BJ (cell line): ENCODE data around the gene ANKRD34A. TPM values are rescaled to one million over a fixed set of nuclear protein-coding genes. Genes with fewer than 3 reads are reported as not detected.

Source experiments
- CTCF ChIA-PET: fragments of 350-600 bp; formaldehyde crosslinking; extraction: SDS; loops from one replicate; lab custom pipeline; 2021; ENCODE audit warnings: antibody characterized with exemption, inconsistent platforms; lab: Yijun Ruan, JAX
- POLR2A ChIA-PET: fragments of 300-600 bp; sonication (Branson Sonifier 250); formaldehyde crosslinking; extraction: SDS; loops from one replicate; lab custom pipeline; 2021; ENCODE audit warnings: antibody characterized with exemption; lab: Charles Lee
- DNase-seq: peaks from one replicate; pipeline ENCODE4 v3.0.0-alpha.2; 2011; ENCODE audit warnings: low read depth
- H3K27me3 ChIP-seq: 2 replicates; pipeline ENCODE4 v1.6.0; 2011; ENCODE audit warnings: low read length; ENCODE audit not compliant: control insufficient read depth, insufficient read depth
- H3K36me3 ChIP-seq: 2 replicates; pipeline ENCODE4 v1.5.1; 2011; ENCODE audit warnings: low read length; ENCODE audit not compliant: control insufficient read depth, insufficient read depth
- H3K4me3 ChIP-seq: 2 replicates; pipeline ENCODE4 v1.5.1; 2011; ENCODE audit warnings: low read depth, mild to moderate bottlenecking, control low read depth, low read length
- polyA plus RNA-seq: library from polyadenylated mRNA; depleted of rRNA; stranded (reverse); fragments of >200 nt; gene quantifications from 2 replicates; pipeline ENCODE4 v1.2.3, GENCODE V29; 2011
- TF ChIP-seq, protein P1 (sequence below): IDR thresholded peaks from 2 replicates; pipeline ENCODE4 v1.5.1; 2011; ENCODE audit warnings: low read depth, mild to moderate bottlenecking, control low read depth, inconsistent platforms, low read length, moderate library complexity; ENCODE audit not compliant: insufficient read depth

ANKRD34A gene
- polyA plus RNA-seq, 1 experiment: 1.3 TPM

DNA sequence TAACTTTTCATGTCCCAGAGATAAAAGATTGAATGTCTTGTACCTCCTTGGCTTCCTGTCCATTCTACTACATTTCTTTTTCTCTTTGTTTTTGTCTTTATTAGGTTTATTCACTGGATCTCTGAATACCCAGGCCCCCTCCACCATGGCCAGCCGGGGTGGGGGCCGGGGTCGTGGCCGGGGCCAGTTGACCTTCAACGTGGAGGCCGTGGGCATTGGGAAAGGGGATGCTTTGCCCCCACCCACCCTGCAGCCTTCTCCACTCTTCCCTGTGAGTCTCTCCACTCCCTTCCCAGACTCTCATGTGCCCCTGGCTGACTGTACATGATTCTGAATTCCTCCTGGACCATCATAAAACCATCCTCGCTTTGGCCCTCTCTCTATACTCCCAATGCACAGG lies 10.3 kb upstream of the ANKRD34A start:
- TF ChIP-seq, protein P1, sequence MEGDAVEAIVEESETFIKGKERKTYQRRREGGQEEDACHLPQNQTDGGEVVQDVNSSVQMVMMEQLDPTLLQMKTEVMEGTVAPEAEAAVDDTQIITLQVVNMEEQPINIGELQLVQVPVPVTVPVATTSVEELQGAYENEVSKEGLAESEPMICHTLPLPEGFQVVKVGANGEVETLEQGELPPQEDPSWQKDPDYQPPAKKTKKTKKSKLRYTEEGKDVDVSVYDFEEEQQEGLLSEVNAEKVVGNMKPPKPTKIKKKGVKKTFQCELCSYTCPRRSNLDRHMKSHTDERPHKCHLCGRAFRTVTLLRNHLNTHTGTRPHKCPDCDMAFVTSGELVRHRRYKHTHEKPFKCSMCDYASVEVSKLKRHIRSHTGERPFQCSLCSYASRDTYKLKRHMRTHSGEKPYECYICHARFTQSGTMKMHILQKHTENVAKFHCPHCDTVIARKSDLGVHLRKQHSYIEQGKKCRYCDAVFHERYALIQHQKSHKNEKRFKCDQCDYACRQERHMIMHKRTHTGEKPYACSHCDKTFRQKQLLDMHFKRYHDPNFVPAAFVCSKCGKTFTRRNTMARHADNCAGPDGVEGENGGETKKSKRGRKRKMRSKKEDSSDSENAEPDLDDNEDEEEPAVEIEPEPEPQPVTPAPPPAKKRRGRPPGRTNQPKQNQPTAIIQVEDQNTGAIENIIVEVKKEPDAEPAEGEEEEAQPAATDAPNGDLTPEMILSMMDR: no peak
- H3K4me3 ChIP-seq: no peak overlapping the region
- no peaks in the 10 kb centered on the region for H3K36me3 ChIP-seq
- no peak for DNase-seq
- no peaks in the 10 kb centered on the region for H3K27me3 ChIP-seq
- CTCF ChIA-PET: interaction anchor here (0.9 to 7.2 kb wide), 4 partner anchors 18 to 127 kb away, joined by 3 to 171 read pairs (median 72); partner anchors contain the start of genes NUDT17 and TXNIP
- POLR2A ChIA-PET: interaction anchor here (0.6 kb wide), 1 partner anchor 402 kb away, joined by 3 read pairs; no protein-coding TSS in a partner anchor

DNA sequence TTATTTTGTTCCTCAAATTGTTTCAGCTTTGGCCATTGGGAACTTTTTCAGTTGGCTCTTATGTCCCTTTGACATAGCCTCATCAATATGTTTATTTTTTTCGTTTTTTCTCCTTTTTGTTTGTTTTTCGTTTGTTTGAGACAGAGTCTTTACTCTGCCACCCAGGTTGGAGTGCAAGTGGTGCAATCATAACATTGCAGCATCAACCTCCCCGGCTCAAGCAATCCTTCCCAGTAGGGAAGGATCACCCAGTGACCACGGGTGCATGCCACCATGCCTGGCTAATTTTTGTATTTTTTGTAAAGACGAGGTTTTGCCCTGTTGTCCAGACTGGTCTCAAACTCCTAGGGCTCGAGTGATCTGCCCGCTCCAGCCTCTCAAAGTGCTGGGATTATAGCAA lies 8.2 kb upstream of the ANKRD34A start:
- TF ChIP-seq, protein P1: no peak
- H3K4me3 ChIP-seq: no peak overlapping the region
- ChIA-PET CTCF (interaction anchor here (0.7 to 0.9 kb wide), 2 partner anchors 36 to 66 kb away, joined by 3 to 4 read pairs; no protein-coding TSS in a partner anchor), POLR2A (interaction anchor here (0.6 kb wide), 1 partner anchor 29 kb away, joined by 3 read pairs; no protein-coding TSS in a partner anchor)
- no peak for DNase-seq
- no peaks in the 10 kb centered on the region for H3K36me3 ChIP-seq
- no peaks in the 10 kb centered on the region for H3K27me3 ChIP-seq

DNA sequence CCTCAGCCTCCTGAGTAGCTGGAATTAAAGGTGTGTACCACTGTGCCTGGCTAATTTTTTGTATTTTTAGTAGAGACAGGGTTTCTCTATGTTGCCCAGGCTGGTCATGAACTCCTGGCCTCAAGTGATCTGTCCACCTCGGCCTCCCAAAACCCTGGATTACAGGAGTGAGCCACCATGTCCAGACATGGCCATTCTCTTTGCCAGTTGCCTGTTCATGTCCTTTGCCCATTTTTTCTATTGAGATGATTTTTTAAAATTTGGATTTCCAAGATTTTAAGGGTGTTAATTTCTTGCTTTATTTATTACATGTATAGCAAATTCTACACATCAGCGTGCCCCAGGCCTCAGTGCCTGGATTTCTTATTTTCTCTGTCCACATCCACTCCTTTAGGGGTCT lies 2.9 kb upstream of the ANKRD34A start:
- no peak overlapping the region for H3K4me3 ChIP-seq
- H3K36me3 ChIP-seq: no peaks in the 10 kb centered on the region
- no peak for DNase-seq
- CTCF ChIA-PET: interaction anchor here (0.9 to 2.2 kb wide), 3 partner anchors 9 to 75 kb away, joined by 4 to 7 read pairs (median 6); partner anchors contain the start of gene RBM8A
- TF ChIP-seq, protein P1: no peak
- POLR2A ChIA-PET: no interaction called here
- H3K27me3 ChIP-seq: no peaks in the 10 kb centered on the region

DNA sequence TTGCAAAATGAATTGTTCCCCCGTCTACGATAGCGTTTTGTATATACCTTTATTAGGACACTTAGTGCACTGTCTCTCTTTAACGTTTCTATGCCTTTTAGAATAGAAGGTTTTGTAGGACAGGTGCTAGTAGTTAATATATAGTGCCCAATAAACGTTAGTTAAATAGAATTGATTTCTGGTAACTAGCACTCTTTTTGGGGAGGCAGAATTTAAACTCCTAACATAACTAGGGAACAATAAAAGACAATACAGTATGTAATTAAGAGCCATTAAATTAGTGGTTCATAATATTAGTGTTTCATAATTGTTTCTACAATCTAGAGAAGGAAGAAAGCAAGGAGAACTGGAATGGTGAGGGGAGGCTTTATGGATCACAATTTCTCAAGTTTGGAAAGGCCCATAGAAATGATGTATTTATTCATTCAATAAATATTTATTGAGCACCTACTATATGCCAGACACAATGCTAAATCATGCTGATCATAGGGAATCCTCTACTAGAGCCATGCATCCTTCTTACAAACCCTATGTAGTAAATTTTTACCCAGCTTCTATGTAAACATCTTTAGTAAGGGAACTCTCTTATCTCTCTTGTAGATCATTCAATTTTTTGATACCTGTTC lies 857 bp upstream of the ANKRD34A start:
- CTCF ChIA-PET: interaction anchor here (0.8 to 3.4 kb wide), 8 partner anchors 12 to 120 kb away, joined by 3 to 32 read pairs (median 5); partner anchors contain the start of genes ANKRD35, NUDT17, PIAS3 and RBM8A
- peak overlapping the region; percentile 76 for H3K4me3 ChIP-seq
- H3K27me3 ChIP-seq: no peaks in the 10 kb centered on the region
- TF ChIP-seq, protein P1: no peak
- no peaks in the 10 kb centered on the region for H3K36me3 ChIP-seq
- POLR2A ChIA-PET: interaction anchor here (0.6 kb wide), 1 partner anchor 12 kb away, joined by 5 read pairs; no protein-coding TSS in a partner anchor
- no peak for DNase-seq

DNA sequence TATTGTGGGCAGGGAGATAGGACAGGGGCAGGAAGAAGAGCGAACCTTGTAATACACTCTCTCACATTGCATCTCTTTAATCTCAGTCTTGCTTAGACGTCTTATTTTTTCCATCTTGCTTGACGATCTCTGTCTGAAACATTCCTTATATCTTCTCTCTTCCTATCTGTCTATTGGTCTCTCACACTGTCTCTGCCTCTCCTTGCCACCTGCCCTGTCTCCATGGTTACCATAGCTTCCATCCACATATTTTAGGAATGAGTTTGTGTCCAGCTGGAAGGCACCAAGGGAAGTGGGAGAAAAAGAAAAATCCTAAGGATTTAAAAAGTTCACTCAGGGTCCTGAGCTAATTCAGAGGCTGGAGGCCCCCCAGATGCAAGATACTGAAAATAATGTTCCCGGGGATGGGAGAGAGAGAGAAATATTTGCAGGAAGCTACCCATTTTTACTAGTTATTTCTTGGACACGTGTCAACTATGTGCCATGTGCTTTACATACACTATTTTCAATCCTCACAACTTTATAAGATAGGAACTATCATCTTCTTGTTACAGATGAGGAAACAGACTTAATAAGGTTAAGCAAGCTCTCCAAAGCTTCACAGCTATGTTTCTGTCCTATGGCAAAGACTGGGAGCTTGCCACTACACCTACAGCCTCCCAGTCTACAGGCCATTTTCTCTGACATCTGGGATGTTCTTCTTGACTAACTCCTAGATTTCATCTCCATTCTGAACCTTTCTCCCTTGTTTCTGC lies 933 bp downstream of the ANKRD34A start:
- H3K27me3 ChIP-seq: no peaks in the 10 kb centered on the region
- TF ChIP-seq, protein P1: no peak
- no peaks in the 10 kb centered on the region for H3K36me3 ChIP-seq
- H3K4me3 ChIP-seq: peak overlapping the region; percentile 76
- CTCF ChIA-PET: interaction anchor here (1.2 to 3.4 kb wide), 10 partner anchors 14 to 118 kb away, joined by 3 to 32 read pairs (median 7); partner anchors contain the start of genes NUDT17 and RBM8A
- POLR2A ChIA-PET: interaction anchor here (0.7 kb wide), 1 partner anchor 36 kb away, joined by 3 read pairs; the partner anchor contains the start of gene RBM8A
- no peak for DNase-seq
